ENCODE data around the gene MAGI2.

MAGI2 gene

GRCh38 chr7:78406531-78406930, 1046.9 kb downstream of the MAGI2 start:
- no peaks in the 10 kb centered on the region for H3K27me3 ChIP-seq (ENCODE audit: control insufficient read depth in 3 of 3, insufficient read depth in 3 of 3, low read depth in 1 of 3, low read length in 3 of 3)
- no peak overlapping the region for H3K27ac ChIP-seq (replicated peaks; ENCODE audit: low read length)
- no peak overlapping the region for H2BK120ac ChIP-seq (ENCODE audit: low read depth, low read length)
- no peak for DNase-seq (ENCODE audit: low spot score)
- H2AFZ ChIP-seq (ENCODE audit: low read length): no peak overlapping the region
- H3K9me3 ChIP-seq (replicated peaks in 1 of 2; ENCODE audit: control insufficient read depth in 2 of 2, insufficient read depth in 1 of 2, low read depth in 1 of 2, low read length in 2 of 2): no peaks in the 10 kb centered on the region
- H3K79me1 ChIP-seq (ENCODE audit: low read depth, low read length): no peaks in the 10 kb centered on the region
- no peak overlapping the region for H2AK5ac ChIP-seq (ENCODE audit: low read depth, low read length)
- no peak overlapping the region for H3K9ac ChIP-seq (ENCODE audit: low read depth, low read length, poor library complexity)
- no peak overlapping the region for H3K14ac ChIP-seq (ENCODE audit: low read length)
- no peaks in the 10 kb centered on the region for H3K36me3 ChIP-seq (replicated peaks in 1 of 2; ENCODE audit: control insufficient read depth in 2 of 2, insufficient read depth in 2 of 2, low read length in 2 of 2)
- H3K18ac ChIP-seq (ENCODE audit: low read length): no peak overlapping the region
- H3K4me2 ChIP-seq (ENCODE audit: insufficient read depth, low read length, poor library complexity, severe bottlenecking): no peak overlapping the region
- H2BK5ac ChIP-seq (ENCODE audit: low read length): no peak overlapping the region
- no peak overlapping the region for H4K91ac ChIP-seq (ENCODE audit: low read depth, low read length, poor library complexity)
- no peak overlapping the region for H2BK12ac ChIP-seq (ENCODE audit: low read length)
- H3K23ac ChIP-seq (ENCODE audit: low read depth, low read length, poor library complexity): no peak overlapping the region
- H2BK15ac ChIP-seq (ENCODE audit: low read length): no peak overlapping the region
- H3K4ac ChIP-seq (ENCODE audit: low read length): no peak overlapping the region
- no peak overlapping the region for H3K4me3 ChIP-seq (ENCODE audit: low read length in 2 of 2)
- no peak overlapping the region for H4K8ac ChIP-seq (ENCODE audit: low read depth, low read length)
- no peaks in the 10 kb centered on the region for H3K4me1 ChIP-seq (ENCODE audit: control insufficient read depth in 2 of 2, insufficient read depth in 1 of 2, low read depth in 1 of 2, low read length in 2 of 2)

DNA sequence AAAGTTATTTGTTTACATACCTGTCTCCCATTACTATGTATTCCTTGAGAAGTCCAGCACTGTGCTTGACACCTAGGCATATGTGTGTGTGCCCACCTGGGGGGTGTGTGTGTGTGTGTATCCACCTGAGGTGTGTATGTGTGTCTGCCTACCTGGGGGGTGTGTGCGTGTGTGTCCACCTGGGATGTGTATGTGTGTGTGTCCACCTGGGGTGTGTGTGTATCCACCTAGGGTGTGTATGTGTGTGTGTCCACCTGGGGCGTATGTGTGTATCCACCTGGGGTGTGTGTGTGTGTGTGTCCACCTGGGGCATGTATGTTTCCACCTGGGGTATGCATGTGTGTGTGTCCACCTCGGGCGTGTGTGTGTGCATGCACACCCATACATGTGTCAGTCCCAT, 1051.4 kb downstream of the MAGI2 start:
- WGBS, 2 donors (ENCODE audit: extremely low coverage in 2 of 2, insufficient read length in 2 of 2, insufficient replicate concordance in 1 of 2): no CpG with 5 or more reads among the region's 4 CpGs
- no peak overlapping the region for H3K4me2 ChIP-seq (ENCODE audit: insufficient read depth, low read length, poor library complexity, severe bottlenecking)
- no peak overlapping the region for H2BK15ac ChIP-seq (ENCODE audit: low read length)
- H3K18ac ChIP-seq (ENCODE audit: low read length): peak overlapping the region; percentile 77
- peak overlapping the region; percentile 43 for H4K91ac ChIP-seq (ENCODE audit: low read depth, low read length, poor library complexity)
- peak overlapping the region; percentile 50 for H3K9ac ChIP-seq (ENCODE audit: low read depth, low read length, poor library complexity)
- no peaks in the 10 kb centered on the region for H3K79me1 ChIP-seq (ENCODE audit: low read depth, low read length)
- H4K8ac ChIP-seq (ENCODE audit: low read depth, low read length): no peak overlapping the region
- H3K4me1 ChIP-seq (ENCODE audit: control insufficient read depth in 2 of 2, insufficient read depth in 1 of 2, low read depth in 1 of 2, low read length in 2 of 2): peaks cover 0 to 1% of the 10 kb centered on the region in 2 donors
- H2AFZ ChIP-seq (ENCODE audit: low read length): no peak overlapping the region
- H3K27me3 ChIP-seq (ENCODE audit: control insufficient read depth in 3 of 3, insufficient read depth in 3 of 3, low read depth in 1 of 3, low read length in 3 of 3): no peaks in the 10 kb centered on the region
- H3K27ac ChIP-seq (replicated peaks; ENCODE audit: low read length): no peak overlapping the region
- no peaks in the 10 kb centered on the region for H3K36me3 ChIP-seq (replicated peaks in 1 of 2; ENCODE audit: control insufficient read depth in 2 of 2, insufficient read depth in 2 of 2, low read length in 2 of 2)
- no peak for DNase-seq (ENCODE audit: low spot score)
- no peak overlapping the region for H3K4me3 ChIP-seq (ENCODE audit: low read length in 2 of 2)
- peaks cover 0 to 2% of the 10 kb centered on the region in 2 donors for H3K9me3 ChIP-seq (replicated peaks in 1 of 2; ENCODE audit: control insufficient read depth in 2 of 2, insufficient read depth in 1 of 2, low read depth in 1 of 2, low read length in 2 of 2)
- no peak overlapping the region for H3K23ac ChIP-seq (ENCODE audit: low read depth, low read length, poor library complexity)
- H2BK120ac ChIP-seq (ENCODE audit: low read depth, low read length): no peak overlapping the region
- no peak overlapping the region for H2BK12ac ChIP-seq (ENCODE audit: low read length)
- no peak overlapping the region for H3K14ac ChIP-seq (ENCODE audit: low read length)
- no peak overlapping the region for H3K4ac ChIP-seq (ENCODE audit: low read length)
- no peak overlapping the region for H2AK5ac ChIP-seq (ENCODE audit: low read depth, low read length)
- no peak overlapping the region for H2BK5ac ChIP-seq (ENCODE audit: low read length)

DNA sequence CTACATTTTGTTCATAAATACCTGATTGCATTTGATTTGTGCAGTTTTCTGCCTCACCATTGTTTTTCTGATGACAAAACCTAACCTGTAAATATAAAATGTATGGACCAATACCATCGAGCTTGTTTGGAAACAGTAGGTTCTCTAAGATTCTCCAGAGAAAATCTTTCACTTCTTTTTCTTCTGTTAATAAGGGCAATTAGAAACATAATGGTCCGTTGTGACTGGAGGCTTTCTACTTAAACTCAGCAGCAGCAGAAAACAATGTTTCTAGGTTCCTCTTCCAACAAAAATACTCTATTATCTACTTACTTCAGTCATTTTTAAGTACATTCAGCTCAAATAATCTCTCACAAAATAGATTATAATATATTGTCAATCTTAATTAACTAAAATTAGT, 1053.4 kb downstream of the MAGI2 start:
- no CpG with 5 or more reads among the region's 2 CpGs for WGBS, 2 donors (ENCODE audit: extremely low coverage in 2 of 2, insufficient read length in 2 of 2, insufficient replicate concordance in 1 of 2)
- no peak overlapping the region for H2AFZ ChIP-seq (ENCODE audit: low read length)
- H3K9me3 ChIP-seq (replicated peaks in 1 of 2; ENCODE audit: control insufficient read depth in 2 of 2, insufficient read depth in 1 of 2, low read depth in 1 of 2, low read length in 2 of 2): peaks cover 0 to 2% of the 10 kb centered on the region in 2 donors
- no peak overlapping the region for H3K14ac ChIP-seq (ENCODE audit: low read length)
- no peak overlapping the region for H2AK5ac ChIP-seq (ENCODE audit: low read depth, low read length)
- no peaks in the 10 kb centered on the region for H3K36me3 ChIP-seq (replicated peaks in 1 of 2; ENCODE audit: control insufficient read depth in 2 of 2, insufficient read depth in 2 of 2, low read length in 2 of 2)
- no peak overlapping the region for H4K91ac ChIP-seq (ENCODE audit: low read depth, low read length, poor library complexity)
- DNase-seq (ENCODE audit: low spot score): no peak
- no peaks in the 10 kb centered on the region for H3K79me1 ChIP-seq (ENCODE audit: low read depth, low read length)
- no peak overlapping the region for H3K9ac ChIP-seq (ENCODE audit: low read depth, low read length, poor library complexity)
- no peak overlapping the region for H3K4me3 ChIP-seq (ENCODE audit: low read length in 2 of 2)
- no peak overlapping the region for H3K4me2 ChIP-seq (ENCODE audit: insufficient read depth, low read length, poor library complexity, severe bottlenecking)
- H3K27me3 ChIP-seq (ENCODE audit: control insufficient read depth in 3 of 3, insufficient read depth in 3 of 3, low read depth in 1 of 3, low read length in 3 of 3): no peaks in the 10 kb centered on the region
- H2BK5ac ChIP-seq (ENCODE audit: low read length): no peak overlapping the region
- no peak overlapping the region for H2BK12ac ChIP-seq (ENCODE audit: low read length)
- H3K4me1 ChIP-seq (ENCODE audit: control insufficient read depth in 2 of 2, insufficient read depth in 1 of 2, low read depth in 1 of 2, low read length in 2 of 2): peaks cover 3 to 5% of the 10 kb centered on the region in 2 donors
- no peak overlapping the region for H2BK15ac ChIP-seq (ENCODE audit: low read length)
- no peak overlapping the region for H4K8ac ChIP-seq (ENCODE audit: low read depth, low read length)
- H3K4ac ChIP-seq (ENCODE audit: low read length): no peak overlapping the region
- no peak overlapping the region for H2BK120ac ChIP-seq (ENCODE audit: low read depth, low read length)
- no peak overlapping the region for H3K27ac ChIP-seq (replicated peaks; ENCODE audit: low read length)
- no peak overlapping the region for H3K23ac ChIP-seq (ENCODE audit: low read depth, low read length, poor library complexity)
- H3K18ac ChIP-seq (ENCODE audit: low read length): no peak overlapping the region

- Histone ChIP-seq H3K23ac (ENCODE audit: low read depth, low read length, poor library complexity) (no peak overlapping the region), H3K14ac (ENCODE audit: low read length) (no peak overlapping the region), H2AK5ac (ENCODE audit: low read depth, low read length) (no peak overlapping the region), H3K9ac (ENCODE audit: low read depth, low read length, poor library complexity) (no peak overlapping the region), H4K91ac (ENCODE audit: low read depth, low read length, poor library complexity) (no peak overlapping the region), H2BK5ac (ENCODE audit: low read length) (no peak overlapping the region), H3K27ac (replicated peaks; ENCODE audit: low read length) (no peak overlapping the region), H2AFZ (ENCODE audit: low read length) (no peak overlapping the region), H2BK120ac (ENCODE audit: low read depth, low read length) (no peak overlapping the region), H3K4me1 (ENCODE audit: control insufficient read depth in 2 of 2, insufficient read depth in 1 of 2, low read depth in 1 of 2, low read length in 2 of 2) (peaks cover 3 to 5% of the 10 kb centered on the region in 2 donors), H3K4me2 (ENCODE audit: insufficient read depth, low read length, poor library complexity, severe bottlenecking) (no peak overlapping the region), H3K4ac (ENCODE audit: low read length) (no peak overlapping the region), H2BK12ac (ENCODE audit: low read length) (no peak overlapping the region), H2BK15ac (ENCODE audit: low read length) (no peak overlapping the region), H3K4me3 (ENCODE audit: low read length in 2 of 2) (no peak overlapping the region), H3K18ac (ENCODE audit: low read length) (no peak overlapping the region), H3K27me3 (ENCODE audit: control insufficient read depth in 3 of 3, insufficient read depth in 3 of 3, low read depth in 1 of 3, low read length in 3 of 3) (no peaks in the 10 kb centered on the region), H3K79me1 (ENCODE audit: low read depth, low read length) (no peaks in the 10 kb centered on the region), H3K36me3 (replicated peaks in 1 of 2; ENCODE audit: control insufficient read depth in 2 of 2, insufficient read depth in 2 of 2, low read length in 2 of 2) (no peaks in the 10 kb centered on the region), H3K9me3 (replicated peaks in 1 of 2; ENCODE audit: control insufficient read depth in 2 of 2, insufficient read depth in 1 of 2, low read depth in 1 of 2, low read length in 2 of 2) (peaks cover 0 to 2% of the 10 kb centered on the region in 2 donors), H4K8ac (ENCODE audit: low read depth, low read length) (no peak overlapping the region)
- no CpG with 5 or more reads among the region's 4 CpGs for WGBS, 2 donors (ENCODE audit: extremely low coverage in 2 of 2, insufficient read length in 2 of 2, insufficient replicate concordance in 1 of 2)
- no peak for DNase-seq (ENCODE audit: low spot score)
These were observed 1054.3 kb downstream of the MAGI2 start for GRCh38 chr7:78399033-78399769.

Measured in neuronal stem cell (in vitro differentiated cells).